Keratinocyte (primary cell): ENCODE results near the gene ERICH4. TPM values are rescaled to one million over a fixed set of nuclear protein-coding genes. Genes with fewer than 3 reads are reported as not detected.

Source experiments
- DNase-seq: peaks from one replicate; pipeline ENCODE4 v3.0.0-alpha.2; 2011; ENCODE audit warnings: low read depth, missing footprints, low spot score
- FAIRE-seq: peaks from 2 replicates; lab custom pipeline; 2011; peaks lifted over from hg19 to GRCh38; lab: Jason Lieb, UNC
- H2AFZ ChIP-seq: 2 replicates; pipeline ENCODE4 v1.6.0; 2012; ENCODE audit warnings: low read length, control low read depth, inconsistent platforms; ENCODE audit not compliant: control insufficient read depth
- H3K27ac ChIP-seq: 2 replicates; pipeline ENCODE4 v1.5.1; 2011; ENCODE audit warnings: low read length; ENCODE audit not compliant: control insufficient read depth, insufficient read depth
- H3K27me3 ChIP-seq: 3 replicates; pipeline ENCODE4 v1.6.0; 2011; ENCODE audit warnings: low read length; ENCODE audit not compliant: control insufficient read depth, insufficient read depth; ENCODE audit errors: extremely low read depth
- H3K36me3 ChIP-seq, 2 experiments: 2 replicates in 1 of 2; 3 replicates in 1 of 2; pipeline ENCODE4 v1.5.1; 2011; ENCODE audit warnings: low read length in 2 of 2, mild to moderate bottlenecking in 1 of 2; ENCODE audit not compliant: control insufficient read depth in 2 of 2, insufficient read depth in 2 of 2; ENCODE audit errors: extremely low read depth in 1 of 2
- H3K4me1 ChIP-seq: 3 replicates; pipeline ENCODE4 v1.5.1; 2011; ENCODE audit warnings: low read length; ENCODE audit not compliant: control insufficient read depth, insufficient read depth; ENCODE audit errors: extremely low read depth
- H3K4me2 ChIP-seq: 3 replicates; pipeline ENCODE4 v1.6.0; 2011; ENCODE audit warnings: low read depth, low read length; ENCODE audit not compliant: control insufficient read depth, insufficient read depth; ENCODE audit errors: extremely low read depth
- H3K4me3 ChIP-seq, 3 experiments: fragments of 200-600 bp in 1 of 3; sonication (generic) in 1 of 3; 2 replicates in 2 of 3; 3 replicates in 1 of 3; pipeline ENCODE4 v1.5.1; 2011 to 2016; ENCODE audit warnings: low read length in 3 of 3, mild to moderate bottlenecking in 3 of 3, control low read depth in 2 of 3, inconsistent platforms in 1 of 3, low read depth in 1 of 3, mixed read lengths in 1 of 3, mixed run types in 1 of 3, moderate library complexity in 1 of 3; ENCODE audit not compliant: control insufficient read depth in 2 of 3, insufficient read depth in 2 of 3; ENCODE audit errors: extremely low read depth in 1 of 3
- H3K79me2 ChIP-seq: 2 replicates; pipeline ENCODE4 v1.6.0; 2012; ENCODE audit warnings: low read length; ENCODE audit not compliant: control insufficient read depth, insufficient read depth
- H3K9ac ChIP-seq: 3 replicates; pipeline ENCODE4 v1.6.0; 2011; ENCODE audit warnings: low read length; ENCODE audit not compliant: control insufficient read depth, insufficient read depth; ENCODE audit errors: extremely low read depth
- H3K9me1 ChIP-seq: 3 replicates; pipeline ENCODE4 v1.6.0; 2011; ENCODE audit warnings: low read length; ENCODE audit not compliant: control insufficient read depth, insufficient read depth; ENCODE audit errors: extremely low read depth
- H3K9me3 ChIP-seq: 2 replicates; pipeline ENCODE4 v1.5.1; 2012; ENCODE audit warnings: low read depth, low read length; ENCODE audit not compliant: control insufficient read depth
- H4K20me1 ChIP-seq: 3 replicates; pipeline ENCODE4 v1.6.0; 2011; ENCODE audit warnings: low read length; ENCODE audit not compliant: control insufficient read depth, insufficient read depth; ENCODE audit errors: extremely low read depth
- CTCF ChIP-seq, 3 experiments: IDR thresholded peaks in 1 of 3; conservative IDR thresholded peaks in 1 of 3; optimal IDR thresholded peaks in 1 of 3; 2 replicates in 2 of 3; 3 replicates in 1 of 3; pipeline versions ENCODE3 to v1.5.1; 2011; ENCODE audit warnings: low read length in 3 of 3, mild to moderate bottlenecking in 3 of 3, moderate library complexity in 2 of 3, control low read depth in 1 of 3, inconsistent platforms in 1 of 3; ENCODE audit not compliant: insufficient read depth in 2 of 3; ENCODE audit errors: extremely low read depth in 1 of 3
- EZH2 ChIP-seq: IDR thresholded peaks from one replicate; pipeline ENCODE4 v1.6.1; 2012; ENCODE audit warnings: inconsistent platforms, mild to moderate bottlenecking, low read length, moderate library complexity
- dilution Hi-C: fragments of 300-500 bp; cut with MboI; formaldehyde crosslinking; loops from one replicate; pipeline ENCODE4 v1.7.0; 2020; ENCODE audit warnings: low sequenced_read_pairs; ENCODE audit not compliant: extremely low pct_ligation_motif_present
- polyA plus RNA-seq, 5 experiments: library from polyadenylated mRNA; depleted of rRNA in 3 of 5; stranded (reverse) in 3 of 5; stranded (forward) in 1 of 5; unstranded in 1 of 5; fragments of >200 nt; gene quantifications; 1 replicate in 1 of 5; 2 replicates in 3 of 5; 3 replicates in 1 of 5; pipeline versions ENCODE4 v1.2.1 to v1.2.3, GENCODE V29; 2011 to 2012; ENCODE audit warnings: missing spikeins in 2 of 5, low read depth in 1 of 5, low replicate concordance in 1 of 5

The ERICH4 gene
- polyA plus RNA-seq, 1 donor (not counting 4 experiments of a cell fraction or from before 2014, with no cell fraction given): not detected

- Histone ChIP-seq H3K4me3 (no peak overlapping the region), H3K27ac (no peak overlapping the region), H2AFZ (no peak overlapping the region)
Measured at GRCh38 chr19:41478875-41479756, 36.2 kb downstream of the ERICH4 start.

GRCh38 chr19:41479757-41480191, 36.8 kb downstream of the ERICH4 start:
- no peaks in the 10 kb centered on the region for H3K79me2 ChIP-seq
- no peak overlapping the region for H3K4me2 ChIP-seq
- H3K9me1 ChIP-seq: no peaks in the 10 kb centered on the region
- DNase-seq: no peak
- H3K9ac ChIP-seq: no peak overlapping the region
- no peaks in the 10 kb centered on the region for H3K4me1 ChIP-seq
- peaks cover 4% of the 10 kb centered on the region for H3K27me3 ChIP-seq
- TF ChIP-seq CTCF (optimal IDR thresholded peaks at IDR 0.05 in 1 of 3, IDR thresholded peaks at IDR 0.05 in 1 of 3, conservative IDR thresholded peaks at IDR 0.05 in 1 of 3; ENCODE audit: extremely low read depth in 1 of 3, insufficient read depth in 2 of 3, low read length in 3 of 3): no peak
- no peak for TF ChIP-seq EZH2
- no peak overlapping the region for H3K4me3 ChIP-seq
- dilution Hi-C loops: no loop called here
- no peaks in the 10 kb centered on the region for H3K9me3 ChIP-seq
- no peak overlapping the region for H3K27ac ChIP-seq
- no peaks in the 10 kb centered on the region for H4K20me1 ChIP-seq
- H3K36me3 ChIP-seq: no peaks in the 10 kb centered on the region
- FAIRE-seq: no peak
- no peak overlapping the region for H2AFZ ChIP-seq

More at GRCh38 chr19:41478875-41479756, 36.2 kb downstream of the ERICH4 start:
- no peak for FAIRE-seq
- Histone ChIP-seq H3K9me1 (no peaks in the 10 kb centered on the region), H3K79me2 (no peaks in the 10 kb centered on the region), H3K27me3 (peaks cover 4% of the 10 kb centered on the region), H3K4me2 (no peak overlapping the region), H3K4me1 (no peaks in the 10 kb centered on the region), H4K20me1 (no peaks in the 10 kb centered on the region), H3K9ac (no peak overlapping the region), H3K9me3 (no peaks in the 10 kb centered on the region), H3K36me3 (no peaks in the 10 kb centered on the region)
- no peak for DNase-seq
- dilution Hi-C loops: no loop called here
- TF ChIP-seq EZH2 (no peak), CTCF (optimal IDR thresholded peaks at IDR 0.05 in 1 of 3, IDR thresholded peaks at IDR 0.05 in 1 of 3, conservative IDR thresholded peaks at IDR 0.05 in 1 of 3; ENCODE audit: extremely low read depth in 1 of 3, insufficient read depth in 2 of 3, low read length in 3 of 3) (no peak)
